Transverse colon (tissue), 4 donors: Measurements from ENCODE around the gene WDR18.

Source experiments
- CTCF ChIP-seq, 5 experiments: fragments of 200-600 bp in 3 of 5; fragments of 450-650 bp in 2 of 5; sonication (generic) in 3 of 5; IDR thresholded peaks; 1 replicate in 2 of 5; 2 replicates in 3 of 5; pipeline ENCODE4 v1.5.1; 2016 to 2017; ENCODE audit warnings: antibody characterized with exemption in 5 of 5, inconsistent platforms in 3 of 5, mild to moderate bottlenecking in 2 of 5, moderate library complexity in 1 of 5
- EP300 ChIP-seq: sonication (generic); formaldehyde crosslinking; IDR thresholded peaks from one replicate; pipeline ENCODE4 v1.6.1; 2017; ENCODE audit warnings: antibody characterized with exemption, low read depth
- POLR2A ChIP-seq: fragments of 450-650 bp; IDR thresholded peaks from one replicate; pipeline ENCODE4 v1.6.1; 2016; ENCODE audit warnings: antibody characterized with exemption, mild to moderate bottlenecking, moderate library complexity
- POLR2AphosphoS5 ChIP-seq, 3 donors: sonication (generic); formaldehyde crosslinking; IDR thresholded peaks; one replicate each; pipeline ENCODE4 v1.6.1; 2016; ENCODE audit warnings: antibody characterized with exemption in 3 of 3

GRCh38 chr19:1020868-1021425, 36.8 kb downstream of the WDR18 start, which contains the start of gene TMEM259:
- TF ChIP-seq CTCF (IDR thresholded peaks at IDR 0.05) (no peak), POLR2AphosphoS5 (IDR thresholded peaks at IDR 0.05) (peak in 2 of 3 donors; percentile 40 to 83), EP300 (no peak), POLR2A (peak; percentile 68)
